Left renal pelvis (tissue), 4 donors: ENCODE measurements around the gene SMYD3. TPM values are rescaled to one million over a fixed set of nuclear protein-coding genes. Genes with fewer than 3 reads are reported as not detected.

Source experiments
- DNase-seq, 4 donors: peaks; one replicate each; pipeline ENCODE4 v3.0.0-alpha.2; 2013; ENCODE audit warnings: low read depth in 4 of 4, low spot score in 3 of 4
- polyA plus RNA-seq, 4 donors: library from polyadenylated mRNA; unstranded; fragments of 120-200 nt; gene quantifications; one replicate each; pipeline ENCODE4 v1.2.1, GENCODE V29; 2013; ENCODE audit not compliant: insufficient read length in 4 of 4

Gene SMYD3
- polyA plus RNA-seq, 4 donors, result 13.6 to 30.5 (median 25.7) TPM

GRCh38 chr1:246476771-246477170, 30.3 kb downstream of the SMYD3 start:
- no peak for DNase-seq

DNA sequence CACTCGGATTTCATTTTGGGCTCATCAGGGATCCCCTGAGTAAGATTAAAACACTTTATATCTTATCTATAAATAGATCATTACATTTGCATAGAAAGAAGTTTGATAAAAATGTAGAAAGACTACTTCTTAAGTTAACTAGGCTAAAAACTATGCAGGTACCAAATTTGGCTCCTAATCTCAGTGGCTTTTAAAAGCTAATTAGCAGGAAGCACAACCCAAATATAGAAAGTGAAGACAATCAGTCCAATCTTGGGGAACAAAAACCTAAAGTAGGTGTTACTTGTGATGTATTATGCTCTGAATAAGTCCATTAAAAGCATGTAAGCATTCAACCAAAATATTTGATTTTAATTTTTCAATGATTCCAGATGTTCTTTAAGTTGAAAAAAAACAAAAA, 35.4 kb downstream of the SMYD3 start:
- no peak for DNase-seq

DNA sequence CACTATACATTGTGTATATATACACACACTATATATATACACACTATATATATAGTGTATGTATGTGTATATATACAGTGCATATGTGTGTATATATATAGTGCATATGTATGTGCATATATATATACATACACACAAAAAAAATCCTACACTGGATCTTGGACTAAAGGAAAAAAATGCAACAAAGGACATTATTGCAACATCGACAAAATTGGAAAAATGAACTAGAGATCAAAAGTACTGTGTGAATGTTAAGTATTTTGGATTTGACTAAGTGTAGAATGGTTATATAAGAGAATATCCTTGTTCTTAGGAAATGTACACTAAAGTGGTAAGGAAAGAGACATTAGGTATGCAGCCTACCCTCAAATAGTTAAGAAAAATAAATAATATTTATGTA, 36.5 kb downstream of the SMYD3 start:
- DNase-seq, result no peak

- no peak for DNase-seq
These were observed 44.1 kb downstream of the SMYD3 start for GRCh38 chr1:246462986-246463385.

- DNase-seq, result no peak
These were observed 46.7 kb downstream of the SMYD3 start for GRCh38 chr1:246460406-246460805.

- DNase-seq, result no peak
These were observed 47.9 kb downstream of the SMYD3 start for GRCh38 chr1:246459221-246459620.

DNA sequence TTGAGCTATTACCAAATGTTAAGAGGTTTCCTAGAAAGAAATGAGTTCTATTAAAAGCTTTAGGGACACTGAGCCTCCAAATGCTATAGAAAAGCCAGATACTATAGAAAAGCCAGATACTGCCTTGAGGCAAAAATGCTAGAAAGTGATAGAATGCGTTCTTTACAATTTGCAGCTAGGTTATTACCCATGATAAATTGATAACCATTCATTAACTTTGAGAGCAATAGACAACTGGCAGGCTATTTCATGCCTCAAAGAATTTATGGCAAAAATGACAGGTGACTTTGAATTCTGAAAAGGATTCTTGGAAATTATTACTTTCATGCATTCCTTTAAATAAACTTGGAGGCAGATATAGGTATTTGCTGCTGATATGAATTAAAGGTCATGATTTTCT, 51.6 kb downstream of the SMYD3 start:
- DNase-seq, result no peak

GRCh38 chr1:246454655-246455054, 52.4 kb downstream of the SMYD3 start:
- DNase-seq, result no peak

GRCh38 chr1:246450611-246451251, 56.3 kb downstream of the SMYD3 start:
- no peak for DNase-seq

GRCh38 chr1:246448373-246448772, 58.7 kb downstream of the SMYD3 start:
- no peak for DNase-seq

DNA sequence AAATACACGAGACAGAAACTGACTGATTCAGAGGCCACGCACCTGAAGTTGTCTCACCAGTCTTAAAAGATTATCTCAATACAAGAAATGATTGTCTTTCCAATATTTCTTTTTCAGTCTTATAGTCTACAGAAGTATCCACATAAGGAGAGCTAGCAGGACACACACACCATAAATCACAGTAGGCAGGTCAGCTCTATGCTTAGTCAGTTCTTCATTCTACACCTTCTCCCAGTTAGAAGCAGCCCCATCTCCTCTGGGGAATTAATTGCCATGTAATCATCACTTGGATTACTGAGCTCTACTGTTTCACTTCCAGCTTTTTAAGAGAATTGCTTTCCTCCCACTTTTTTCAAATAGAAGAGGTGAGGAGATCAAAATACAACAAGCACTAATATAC, 59.6 kb downstream of the SMYD3 start:
- no peak for DNase-seq

GRCh38 chr1:246445503-246445902, 61.6 kb downstream of the SMYD3 start:
- no peak for DNase-seq

DNA sequence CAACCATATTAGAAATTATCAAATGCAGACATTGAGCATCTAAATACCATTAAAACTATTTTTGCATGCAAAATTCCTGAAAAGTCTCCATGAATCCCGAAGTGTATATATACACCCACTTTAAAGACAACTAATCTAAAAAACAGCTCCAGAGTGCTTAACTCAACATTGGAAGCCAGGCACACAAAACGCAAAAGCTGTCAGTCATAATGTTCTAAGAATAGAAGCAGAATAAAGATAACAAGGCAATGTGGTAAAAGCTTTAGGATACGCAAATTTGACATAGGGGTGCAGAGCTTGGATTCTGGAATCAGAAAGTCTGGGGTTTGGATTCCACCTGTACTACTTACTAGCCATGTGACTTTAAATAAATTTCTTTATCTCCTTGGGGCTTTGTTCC, 62.5 kb downstream of the SMYD3 start:
- DNase-seq, result no peak

GRCh38 chr1:246437961-246438360, 69.1 kb downstream of the SMYD3 start:
- no peak for DNase-seq

DNA sequence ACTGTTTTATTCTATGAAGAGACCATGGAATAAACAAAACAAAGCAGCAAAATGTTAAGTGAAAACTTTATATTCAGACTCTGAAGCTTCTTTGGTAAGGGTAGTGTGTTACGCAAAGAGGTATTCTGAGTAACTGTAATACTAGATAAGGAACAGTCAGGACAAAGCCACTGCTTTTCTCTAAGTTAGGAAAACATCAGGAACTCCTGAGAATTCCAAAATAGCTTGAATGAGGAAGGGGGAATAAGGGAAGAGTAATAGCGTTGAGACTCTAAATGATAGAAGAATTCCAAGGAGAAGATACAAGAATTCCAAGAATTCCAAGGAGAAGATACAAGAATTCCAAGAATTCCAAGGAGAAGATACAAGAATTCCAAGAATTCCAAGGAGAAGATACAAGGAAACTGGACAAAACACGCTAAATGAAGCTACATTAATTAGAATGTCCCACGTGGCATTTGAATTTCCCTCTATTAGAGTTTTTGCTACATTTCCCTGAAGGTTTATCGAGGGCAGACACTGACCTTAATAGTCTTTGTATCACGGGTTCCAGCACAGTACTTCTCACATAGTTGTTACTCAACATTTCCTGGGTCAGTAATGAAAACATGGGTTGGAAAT, 71.5 kb downstream of the SMYD3 start:
- no peak for DNase-seq

DNA sequence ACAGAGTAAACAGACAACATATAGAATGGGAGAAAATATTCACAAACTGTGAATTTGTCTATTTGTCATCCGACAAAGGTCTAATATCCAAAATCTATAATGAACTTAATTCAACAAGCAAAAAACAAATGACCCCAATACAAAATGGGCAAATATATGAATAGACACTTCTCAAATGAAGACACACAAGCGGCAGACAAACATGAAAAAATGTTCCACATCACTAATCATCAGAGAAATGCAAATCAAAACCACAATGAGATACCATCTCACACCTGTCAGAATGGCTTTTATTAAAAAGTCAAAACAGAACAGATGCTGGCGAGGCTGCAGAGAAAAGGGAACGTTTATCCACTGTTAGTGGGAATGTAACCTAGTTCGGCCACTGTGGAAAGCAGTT, 72.7 kb downstream of the SMYD3 start:
- DNase-seq, result no peak

DNA sequence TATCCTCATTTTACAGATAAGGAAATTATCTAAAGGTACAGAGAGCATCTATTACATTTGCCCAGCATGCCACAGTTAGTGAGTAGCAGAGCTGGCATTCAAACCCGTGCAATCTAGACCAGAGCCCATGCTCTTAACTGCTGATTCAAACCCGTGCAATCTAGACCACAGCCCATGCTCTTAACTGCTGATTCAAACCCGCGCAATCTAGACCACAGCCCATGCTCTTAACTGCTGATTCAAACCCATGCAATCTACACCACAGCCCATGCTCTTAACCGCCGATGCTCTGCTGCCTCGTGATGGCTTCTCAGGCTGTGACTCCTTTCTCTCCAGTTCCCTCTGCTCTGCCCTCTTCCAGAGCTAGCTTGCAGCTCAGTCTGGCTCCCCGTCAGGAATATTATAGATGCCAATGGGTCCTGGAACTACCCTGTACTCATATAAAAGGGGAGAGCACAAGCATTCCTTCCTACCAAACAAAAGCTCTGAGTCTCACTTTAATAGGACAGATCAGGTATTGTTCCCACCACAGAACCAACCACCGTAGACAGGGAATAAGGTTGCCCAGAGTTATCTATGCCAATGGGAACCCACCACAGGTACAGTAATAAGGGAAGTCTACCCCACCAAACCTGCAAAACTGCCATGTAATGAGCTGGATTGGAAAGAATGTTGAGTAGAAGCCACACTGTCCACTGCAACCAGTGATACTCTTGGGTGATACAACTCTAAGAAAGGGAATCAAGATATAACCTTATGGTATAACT, 78.4 kb downstream of the SMYD3 start:
- DNase-seq, result no peak

GRCh38 chr1:246427611-246428010, 79.5 kb downstream of the SMYD3 start:
- no peak for DNase-seq

DNA sequence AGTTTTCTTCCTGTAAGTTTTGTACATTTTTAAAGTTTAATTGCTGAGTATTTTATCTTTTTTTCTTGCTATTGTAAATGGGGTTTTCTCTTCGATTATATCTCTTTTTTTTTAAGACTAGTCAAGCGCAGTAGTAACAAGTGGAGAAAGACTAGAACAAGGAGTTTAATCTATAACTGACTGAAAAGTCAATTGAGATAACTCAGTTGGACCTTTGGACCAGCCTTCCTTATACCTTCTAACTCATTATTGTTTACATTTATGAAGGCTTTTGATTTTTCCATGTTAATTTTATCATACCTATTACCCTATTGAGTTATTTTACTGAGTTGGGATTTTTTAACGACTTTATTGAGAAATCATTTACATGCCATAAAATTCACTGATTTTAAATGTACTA, 81.2 kb downstream of the SMYD3 start:
- no peak for DNase-seq

- no peak for DNase-seq
These were observed 81.8 kb downstream of the SMYD3 start for GRCh38 chr1:246425139-246425794.

- DNase-seq, result no peak
These were observed 86.8 kb downstream of the SMYD3 start for GRCh38 chr1:246420300-246420699.
